Measurements from ENCODE around the gene LIX1.

The LIX1 gene

GRCh38 chr5:97135868-97136267, 6.5 kb downstream of the LIX1 start:
- Histone ChIP-seq H3K27me3 (ENCODE audit: control insufficient read depth, low read length) (no peaks in the 10 kb centered on the region), H3K36me3 (ENCODE audit: control insufficient read depth, low read length) (no peaks in the 10 kb centered on the region), H3F3A (ENCODE audit: control insufficient read depth, insufficient read depth) (no peaks in the 10 kb centered on the region), H3K4me1 (ENCODE audit: control insufficient read depth, low read length) (peaks cover 18% of the 10 kb centered on the region), H3K9me3 (ENCODE audit: control insufficient read depth, insufficient read depth, low read length) (no peaks in the 10 kb centered on the region), H4K20me1 (ENCODE audit: control insufficient read depth, insufficient read depth, low read depth, low read length) (no peaks in the 10 kb centered on the region), H3K27ac (ENCODE audit: low read depth, low read length) (no peak overlapping the region), H3K9me2 (replicated peaks; ENCODE audit: control insufficient read depth, low read length) (no peaks in the 10 kb centered on the region), H3K79me2 (ENCODE audit: control insufficient read depth, low read length) (no peaks in the 10 kb centered on the region), H3K4me2 (ENCODE audit: low read length) (no peak overlapping the region), H3K4me3 (ENCODE audit: low read length) (no peak overlapping the region)
- TF ChIP-seq EZH2phosphoT487 (IDR thresholded peaks at IDR 0.05; ENCODE audit: borderline replicate concordance, low read length) (no peak), CTCF (IDR thresholded peaks at IDR 0.05; ENCODE audit: low read depth, low read length, poor library complexity, severe bottlenecking) (no peak)

DNA sequence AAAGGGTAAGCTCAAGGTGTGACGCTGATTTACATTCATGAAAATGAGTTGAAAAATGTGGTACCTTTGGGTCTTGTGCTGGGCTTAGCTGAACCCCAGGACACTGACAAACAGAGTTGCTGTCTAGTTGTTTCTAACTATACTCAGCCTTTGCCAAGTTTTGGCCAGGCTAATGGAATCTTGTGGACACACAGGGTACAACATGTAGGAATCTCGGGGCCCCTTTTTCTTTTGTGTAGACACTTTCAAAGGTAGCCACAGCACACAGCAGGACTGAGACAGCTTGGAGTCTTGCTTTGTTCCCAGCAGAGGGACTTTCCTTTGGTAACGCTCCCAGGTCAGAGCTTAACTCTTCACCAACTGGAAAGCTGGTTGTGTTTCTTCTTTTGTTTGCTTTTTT, 7.8 kb downstream of the LIX1 start:
- Histone ChIP-seq H3K9me3 (ENCODE audit: control insufficient read depth, insufficient read depth, low read length) (no peaks in the 10 kb centered on the region), H3K79me2 (ENCODE audit: control insufficient read depth, low read length) (no peaks in the 10 kb centered on the region), H3K27me3 (ENCODE audit: control insufficient read depth, low read length) (no peaks in the 10 kb centered on the region), H3K36me3 (ENCODE audit: control insufficient read depth, low read length) (no peaks in the 10 kb centered on the region), H3K4me2 (ENCODE audit: low read length) (no peak overlapping the region), H3K27ac (ENCODE audit: low read depth, low read length) (no peak overlapping the region), H3K4me3 (ENCODE audit: low read length) (no peak overlapping the region), H4K20me1 (ENCODE audit: control insufficient read depth, insufficient read depth, low read depth, low read length) (no peaks in the 10 kb centered on the region), H3K4me1 (ENCODE audit: control insufficient read depth, low read length) (peaks cover 18% of the 10 kb centered on the region), H3K9me2 (replicated peaks; ENCODE audit: control insufficient read depth, low read length) (no peaks in the 10 kb centered on the region), H3F3A (ENCODE audit: control insufficient read depth, insufficient read depth) (no peaks in the 10 kb centered on the region)
- TF ChIP-seq CTCF (IDR thresholded peaks at IDR 0.05; ENCODE audit: low read depth, low read length, poor library complexity, severe bottlenecking) (no peak), EZH2phosphoT487 (IDR thresholded peaks at IDR 0.05; ENCODE audit: borderline replicate concordance, low read length) (no peak)

DNA sequence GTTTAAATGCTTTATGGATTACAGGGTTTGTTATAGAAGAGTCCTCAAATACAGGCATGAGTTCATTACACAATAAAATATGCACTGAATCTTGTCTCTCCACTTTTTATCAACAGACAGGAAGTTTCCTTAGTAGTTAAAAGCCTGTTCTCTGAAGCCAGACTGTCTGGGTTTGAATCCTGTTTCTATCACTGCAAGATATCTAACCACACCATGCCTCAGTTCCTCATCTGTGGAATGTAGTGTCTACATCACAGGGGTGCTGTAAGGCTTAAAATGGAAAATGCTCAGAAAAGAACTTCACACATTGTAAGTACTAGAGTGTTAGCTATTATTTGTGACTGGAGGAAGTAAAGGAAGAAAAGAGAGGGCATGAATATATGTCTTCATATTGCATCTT, 9.3 kb downstream of the LIX1 start:
- TF ChIP-seq CTCF (IDR thresholded peaks at IDR 0.05; ENCODE audit: low read depth, low read length, poor library complexity, severe bottlenecking), result no peak
- TF ChIP-seq EZH2phosphoT487 (IDR thresholded peaks at IDR 0.05; ENCODE audit: borderline replicate concordance, low read length), result no peak

More for the DNA sequence above, 9.3 kb downstream of the LIX1 start:
- Histone ChIP-seq H3F3A (ENCODE audit: control insufficient read depth, insufficient read depth) (no peaks in the 10 kb centered on the region), H3K9me3 (ENCODE audit: control insufficient read depth, insufficient read depth, low read length) (no peaks in the 10 kb centered on the region), H3K4me3 (ENCODE audit: low read length) (no peak overlapping the region), H3K27me3 (ENCODE audit: control insufficient read depth, low read length) (no peaks in the 10 kb centered on the region), H3K27ac (ENCODE audit: low read depth, low read length) (0 out of 2 replicates have a peak overlapping the region, but pooled peaks have one; percentile 8), H3K79me2 (ENCODE audit: control insufficient read depth, low read length) (no peaks in the 10 kb centered on the region), H3K4me1 (ENCODE audit: control insufficient read depth, low read length) (peaks cover 18% of the 10 kb centered on the region), H3K9me2 (replicated peaks; ENCODE audit: control insufficient read depth, low read length) (no peaks in the 10 kb centered on the region), H4K20me1 (ENCODE audit: control insufficient read depth, insufficient read depth, low read depth, low read length) (no peaks in the 10 kb centered on the region), H3K36me3 (ENCODE audit: control insufficient read depth, low read length) (no peaks in the 10 kb centered on the region), H3K4me2 (ENCODE audit: low read length) (peak overlapping the region; percentile 24; the same call in 1 of the 2 replicates)
